Vagina (tissue), 2 donors: ENCODE results near the gene HES7.
A peak's percentile ranks its signal among the peaks of the same experiment; 100 is the strongest.

ENCODE experiments used
- CTCF ChIP-seq, 3 experiments: fragments of 450-650 bp in 2 of 3; fragments of 200-600 bp in 1 of 3; sonication (generic) in 1 of 3; IDR thresholded peaks; one replicate each; pipeline ENCODE4 v1.5.1; 2017 to 2019; ENCODE audit warnings: antibody characterized with exemption in 3 of 3, mild to moderate bottlenecking in 2 of 3, moderate library complexity in 2 of 3
- POLR2A ChIP-seq, 2 donors: fragments of 450-650 bp; IDR thresholded peaks; one replicate each; pipeline ENCODE4 v1.6.1; 2017; ENCODE audit warnings: antibody characterized with exemption in 2 of 2, mild to moderate bottlenecking in 2 of 2, moderate library complexity in 2 of 2
- POLR2AphosphoS5 ChIP-seq, 2 donors: sonication (generic); formaldehyde crosslinking; IDR thresholded peaks; one replicate each; pipeline ENCODE4 v1.9.0; 2017; ENCODE audit warnings: antibody characterized with exemption in 2 of 2, mild to moderate bottlenecking in 2 of 2, low read depth in 1 of 2; ENCODE audit not compliant: insufficient read depth in 1 of 2

- TF ChIP-seq POLR2A (IDR thresholded peaks at IDR 0.05) (peak; percentile 82 to 100), CTCF (IDR thresholded peaks at IDR 0.05) (no peak), POLR2AphosphoS5 (IDR thresholded peaks at IDR 0.05; ENCODE audit: insufficient read depth in 1 of 2, low read depth in 1 of 2) (peak; percentile 99)
Observed at GRCh38 chr17:8156246-8156992, 32.5 kb upstream of the HES7 start.
